Activated gamma-delta T cell treated with Interleukin-2 at 50 U/mL for 16 hours (primary cell): Measurements from ENCODE around the gene TCF7L2.

ENCODE experiments used
- DNase-seq: peaks from one replicate; pipeline ENCODE4 v3.0.0-alpha.2; 2020

The TCF7L2 gene

DNA sequence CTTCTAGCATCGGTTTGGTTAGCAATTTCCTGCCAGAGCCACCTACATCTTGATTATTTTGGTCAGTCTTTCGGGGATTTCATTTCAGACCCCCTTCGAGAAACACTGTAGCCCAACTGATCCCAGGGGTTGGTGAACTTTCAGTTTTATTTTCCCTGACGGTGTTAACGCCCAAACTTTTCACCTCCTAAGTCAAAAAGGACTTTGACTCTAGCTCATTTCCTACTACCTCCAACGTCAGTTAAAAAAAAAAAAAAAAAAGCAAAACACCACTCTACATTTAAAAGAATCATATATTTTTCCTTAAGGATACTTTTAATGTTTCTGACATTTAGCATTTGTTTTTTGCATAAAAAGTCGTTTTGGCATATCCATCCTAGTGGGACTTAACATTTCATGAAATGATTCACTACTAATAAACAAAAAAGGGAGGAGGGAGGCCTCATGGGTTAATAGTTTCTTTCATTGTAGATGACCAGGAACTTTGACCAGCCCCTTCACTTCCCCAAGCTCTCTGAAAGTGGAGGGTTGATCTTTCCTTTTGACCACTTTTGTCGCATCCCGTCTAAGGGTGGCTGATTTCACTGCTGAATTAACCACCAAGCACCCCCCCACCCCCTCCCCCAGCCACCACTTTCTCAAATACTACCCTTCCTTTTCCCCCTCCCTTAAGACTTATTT lies 764 bp upstream of the TCF7L2 start:
- no peak for DNase-seq

DNA sequence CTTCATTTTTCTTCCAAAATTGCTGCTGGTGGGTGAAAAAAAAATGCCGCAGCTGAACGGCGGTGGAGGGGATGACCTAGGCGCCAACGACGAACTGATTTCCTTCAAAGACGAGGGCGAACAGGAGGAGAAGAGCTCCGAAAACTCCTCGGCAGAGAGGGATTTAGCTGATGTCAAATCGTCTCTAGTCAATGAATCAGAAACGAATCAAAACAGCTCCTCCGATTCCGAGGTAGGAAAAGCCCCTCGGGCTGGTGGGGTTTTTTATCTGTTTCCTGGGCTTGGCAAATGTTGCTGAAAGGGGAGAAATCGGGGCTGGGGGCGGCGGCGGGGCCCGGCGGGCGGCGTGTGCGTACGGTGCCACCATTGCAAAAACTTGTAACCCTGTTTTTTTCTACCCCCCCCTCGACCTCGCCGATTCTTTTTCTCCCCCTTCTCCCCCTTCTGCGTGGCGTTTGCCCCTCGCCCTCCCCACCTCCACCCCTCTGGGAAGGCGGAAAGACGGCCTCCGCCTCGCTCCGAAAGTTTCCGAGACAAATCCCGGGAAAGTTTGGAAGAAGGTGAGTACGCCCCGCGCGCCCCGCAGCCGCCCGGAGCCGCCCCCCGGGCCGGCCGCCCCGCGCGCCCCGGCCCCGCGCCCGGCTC lies 789 bp downstream of the TCF7L2 start:
- DNase-seq, result no peak

DNA sequence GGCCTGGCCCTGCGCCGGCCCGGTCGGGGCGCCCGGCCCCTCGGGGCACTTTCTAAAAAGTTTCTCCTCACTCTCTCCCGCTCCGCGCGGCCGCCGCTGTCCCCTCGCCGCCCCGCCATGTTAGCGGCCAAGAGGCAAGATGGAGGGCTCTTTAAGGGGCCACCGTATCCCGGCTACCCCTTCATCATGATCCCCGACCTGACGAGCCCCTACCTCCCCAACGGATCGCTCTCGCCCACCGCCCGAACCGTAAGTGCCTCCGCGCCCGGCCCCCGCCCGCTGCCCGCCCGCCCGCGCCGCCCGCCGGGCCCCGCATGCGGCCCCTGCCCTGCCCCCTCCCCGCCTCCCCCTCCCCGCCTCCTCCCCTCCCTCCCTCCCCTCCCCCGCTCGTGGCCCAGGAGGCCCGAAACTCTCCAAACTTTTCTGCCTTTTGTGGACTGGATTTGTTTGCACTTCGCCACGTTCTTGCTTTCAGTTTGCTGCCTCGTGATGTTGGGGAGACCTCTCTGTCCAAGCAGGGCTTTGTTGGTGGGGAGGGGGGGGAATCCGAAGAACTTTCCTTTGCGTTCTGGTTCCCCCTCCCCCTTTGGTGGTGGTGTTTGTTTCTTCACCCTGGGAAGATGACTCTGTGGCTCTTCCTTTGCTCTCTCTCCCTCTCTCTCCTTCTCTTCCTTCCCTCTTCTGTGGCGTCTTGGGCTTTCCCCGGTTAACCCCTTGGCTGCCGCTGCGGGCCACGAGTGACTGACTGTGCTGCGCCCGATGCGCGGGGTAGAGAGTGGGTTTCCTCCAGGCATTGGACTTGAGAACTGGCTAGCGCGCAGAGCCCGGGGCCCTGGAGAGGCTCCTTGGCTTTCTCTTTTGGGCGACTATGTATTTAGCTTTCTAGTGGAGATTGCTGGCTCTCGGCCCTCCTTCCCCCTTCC lies 1.6 kb downstream of the TCF7L2 start:
- no peak for DNase-seq

DNA sequence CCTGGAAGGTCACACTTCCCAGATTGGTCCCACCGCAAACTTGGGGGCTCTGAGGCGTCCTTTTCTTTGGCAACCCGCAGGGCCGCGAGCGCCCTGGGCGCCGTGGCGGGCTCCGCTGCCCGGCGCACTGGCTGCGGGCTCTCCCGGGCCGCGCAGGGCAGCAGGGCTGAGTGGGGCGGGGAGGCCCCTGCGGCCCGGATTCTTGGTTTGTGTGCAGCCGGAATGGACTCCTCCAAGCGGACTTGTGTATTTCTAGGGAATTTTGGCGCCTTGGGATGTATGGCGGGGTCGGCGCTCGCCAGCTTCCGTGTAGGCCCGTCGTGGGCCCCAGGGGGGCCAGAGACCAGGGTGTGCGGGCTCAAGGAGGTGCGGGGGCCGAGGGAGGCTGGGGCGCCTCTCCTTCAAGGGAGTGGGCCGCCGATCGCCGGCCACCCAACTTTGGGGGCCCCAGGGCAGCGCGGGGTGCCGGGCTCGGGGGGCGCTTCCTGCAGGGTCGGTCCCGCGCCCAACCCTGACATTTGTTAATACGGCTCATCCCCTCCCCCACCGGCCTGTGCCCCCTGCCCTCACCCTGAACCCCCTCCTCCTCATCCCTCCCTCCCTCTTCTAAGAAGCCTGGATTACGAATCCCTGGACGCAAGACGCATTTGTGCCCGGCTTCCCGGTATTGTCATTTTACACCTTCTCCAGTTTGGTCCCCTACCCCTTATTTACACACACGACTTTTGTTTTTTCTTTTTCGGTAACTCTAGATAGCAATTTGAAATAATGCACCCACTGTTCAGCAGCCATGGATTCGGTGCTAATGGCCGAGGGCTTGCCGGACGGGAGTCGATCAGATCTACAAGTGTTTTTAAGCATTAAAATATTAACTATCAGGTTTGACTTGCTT lies 2.5 kb downstream of the TCF7L2 start:
- DNase-seq, result no peak

DNA sequence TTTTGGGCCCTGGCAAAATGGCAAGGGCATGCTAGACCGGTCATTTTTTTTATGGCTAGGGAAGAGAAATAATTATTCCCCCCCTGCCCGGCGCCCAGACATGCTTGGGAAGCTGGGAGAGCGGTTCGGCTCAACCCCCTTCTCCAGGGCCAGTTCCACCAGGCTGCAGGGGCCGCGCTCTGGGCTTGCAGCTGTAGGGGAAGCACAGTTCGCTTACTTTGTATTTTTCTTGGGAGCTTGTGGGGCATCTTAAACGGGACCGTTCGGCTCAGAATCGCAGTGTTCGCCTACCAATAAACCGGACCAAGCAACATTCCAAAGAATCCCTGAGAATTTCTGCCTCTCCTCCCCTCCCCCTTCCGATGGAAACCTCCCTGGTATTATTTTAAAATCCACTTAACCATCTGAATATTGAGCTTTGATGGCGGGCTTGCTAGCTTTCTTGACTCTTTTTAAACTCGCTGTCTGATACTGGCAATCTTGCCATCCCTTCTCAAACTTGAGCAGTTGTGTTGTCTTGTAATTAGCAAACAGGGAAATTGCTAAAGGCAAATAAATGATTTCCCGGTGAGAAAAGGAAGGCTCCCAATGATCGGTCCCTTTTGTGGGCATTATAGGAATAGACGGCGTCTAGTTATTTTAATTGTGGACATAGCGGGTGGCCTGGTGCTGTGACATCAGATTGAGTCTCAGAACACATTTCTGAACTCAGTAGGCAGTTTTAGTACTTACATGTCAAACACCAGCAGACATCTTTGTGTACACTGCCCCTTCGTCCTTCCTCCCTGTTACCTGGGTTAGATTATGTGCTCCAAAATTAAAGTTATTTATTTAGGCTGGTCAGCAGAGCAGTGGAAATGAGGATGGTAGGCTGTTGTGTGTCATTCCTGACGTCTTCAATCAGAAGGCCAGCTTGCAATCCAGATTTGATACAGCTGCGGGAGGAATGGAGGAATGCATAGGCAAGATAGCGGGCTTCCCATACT lies 3.4 kb downstream of the TCF7L2 start:
- no peak for DNase-seq

DNA sequence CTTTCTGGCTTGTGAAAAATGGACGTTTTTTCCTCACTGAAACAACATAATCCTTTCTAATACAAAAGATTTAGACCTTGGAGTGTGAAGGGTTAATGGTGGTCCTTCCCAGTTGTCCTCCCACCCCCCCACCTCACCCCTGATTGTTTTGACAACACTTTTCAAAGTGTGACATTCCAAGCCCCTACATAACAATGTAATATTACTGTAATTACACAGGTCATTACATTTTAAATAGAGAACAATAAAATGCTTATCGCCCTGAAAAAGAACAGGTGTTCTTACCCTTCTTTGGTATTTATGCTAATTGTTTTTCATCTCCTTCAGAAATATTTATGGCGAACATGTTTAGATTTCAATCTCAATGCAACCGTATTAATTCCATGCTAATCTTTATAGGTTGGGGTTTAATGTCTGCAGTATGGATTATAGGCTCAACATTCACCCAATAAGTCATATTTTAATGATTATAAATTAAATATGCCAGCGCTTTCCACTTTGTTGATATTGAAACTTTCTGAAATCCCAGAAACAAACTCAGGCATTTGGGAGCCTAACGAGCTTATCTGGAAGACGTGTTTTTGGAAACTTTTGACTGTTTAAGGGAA lies 5.0 kb downstream of the TCF7L2 start:
- DNase-seq, result no peak

DNA sequence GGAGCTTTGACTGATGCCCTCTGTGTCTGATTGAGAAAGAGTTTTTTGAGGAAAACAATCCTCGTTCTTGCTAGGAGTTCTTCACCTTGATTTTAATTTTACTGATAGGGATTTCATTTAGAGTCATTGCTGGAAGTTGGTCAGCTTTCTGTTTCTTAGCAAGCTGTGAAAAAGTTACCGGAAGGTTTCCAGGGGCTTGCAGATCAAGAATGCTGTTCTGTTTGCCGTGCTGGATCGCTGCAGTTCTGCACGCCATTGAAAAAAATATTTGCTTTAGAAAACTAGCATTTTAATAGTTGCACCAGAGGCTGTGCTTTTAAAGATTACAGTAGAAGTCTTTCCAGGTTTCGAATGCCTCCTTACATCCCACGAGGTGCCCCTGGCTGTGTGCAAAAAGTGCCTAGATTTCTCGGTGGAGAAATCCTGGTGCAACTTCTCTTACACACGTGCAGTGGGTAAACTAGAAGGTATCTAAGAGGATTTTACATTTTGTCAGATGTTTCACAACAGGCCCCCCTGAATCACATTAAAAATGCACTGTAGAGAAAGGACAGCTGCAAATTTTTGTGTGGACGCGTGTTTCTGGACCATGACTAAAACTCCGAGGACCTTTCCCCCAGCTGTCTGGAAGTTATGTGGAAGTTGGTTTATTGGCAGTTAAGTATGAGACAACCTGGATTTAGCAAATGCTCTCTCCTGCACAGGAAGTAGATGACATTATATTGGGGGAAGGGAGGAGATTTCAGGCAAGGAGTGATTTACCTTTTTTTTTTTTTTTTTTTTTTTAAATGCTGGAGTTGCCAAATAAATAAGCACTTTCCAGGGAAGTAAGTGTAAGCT lies 5.8 kb downstream of the TCF7L2 start:
- no peak for DNase-seq

DNA sequence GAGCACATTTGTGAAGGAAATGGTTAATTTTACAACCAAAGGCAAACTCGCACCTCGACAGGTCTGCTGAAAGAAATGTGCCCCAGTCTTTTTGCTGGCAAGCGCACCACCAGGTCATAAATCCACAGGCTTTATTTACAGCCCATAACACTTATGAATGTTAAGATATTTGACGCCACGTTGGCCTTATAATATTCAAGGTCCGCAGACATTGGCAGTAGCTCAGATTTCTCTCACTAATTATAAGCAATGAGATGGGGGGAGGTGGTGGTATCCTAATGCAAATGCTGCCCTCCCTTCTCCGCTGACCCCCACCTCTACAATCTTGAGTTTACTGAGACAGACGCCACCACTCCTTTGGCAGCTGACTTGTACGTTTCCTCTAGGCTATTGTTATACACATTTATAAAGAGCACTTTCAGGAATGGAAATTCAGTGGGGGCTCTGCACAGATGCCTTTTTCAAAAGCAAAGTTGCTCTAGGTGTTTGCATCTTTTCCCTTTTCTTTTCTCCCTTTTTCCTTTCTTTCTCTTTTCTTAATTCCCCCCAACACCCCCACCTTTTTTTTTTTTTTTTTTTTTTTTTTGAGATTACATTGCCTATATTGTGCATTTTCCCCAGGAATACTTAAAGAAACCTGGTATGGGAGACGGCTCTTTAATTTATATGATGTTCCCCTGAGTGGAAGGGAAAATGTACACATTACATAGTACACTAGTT lies 6.7 kb downstream of the TCF7L2 start:
- DNase-seq, result no peak

DNA sequence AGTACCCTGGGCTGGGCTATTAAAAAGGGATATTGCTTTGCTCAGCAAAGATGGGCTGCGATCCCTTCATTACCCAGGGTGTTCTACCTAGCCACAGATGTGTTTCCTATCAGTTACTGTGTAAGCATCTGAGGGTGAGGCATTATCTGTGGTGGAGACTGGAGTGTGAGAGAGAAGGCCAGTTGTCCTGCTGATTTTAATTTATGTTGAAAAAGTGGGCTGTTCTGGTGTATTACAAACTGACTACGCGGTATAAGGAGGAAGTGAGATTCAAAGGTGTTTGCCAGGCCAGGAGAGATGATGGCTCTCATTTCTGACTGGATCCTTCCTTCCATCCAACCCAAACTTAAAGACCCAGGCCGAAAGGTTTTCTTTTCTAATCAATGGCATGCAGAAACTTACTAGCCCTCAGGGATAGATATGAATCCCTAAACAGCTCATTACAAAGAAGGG lies 7.6 kb downstream of the TCF7L2 start:
- DNase-seq, result no peak

DNA sequence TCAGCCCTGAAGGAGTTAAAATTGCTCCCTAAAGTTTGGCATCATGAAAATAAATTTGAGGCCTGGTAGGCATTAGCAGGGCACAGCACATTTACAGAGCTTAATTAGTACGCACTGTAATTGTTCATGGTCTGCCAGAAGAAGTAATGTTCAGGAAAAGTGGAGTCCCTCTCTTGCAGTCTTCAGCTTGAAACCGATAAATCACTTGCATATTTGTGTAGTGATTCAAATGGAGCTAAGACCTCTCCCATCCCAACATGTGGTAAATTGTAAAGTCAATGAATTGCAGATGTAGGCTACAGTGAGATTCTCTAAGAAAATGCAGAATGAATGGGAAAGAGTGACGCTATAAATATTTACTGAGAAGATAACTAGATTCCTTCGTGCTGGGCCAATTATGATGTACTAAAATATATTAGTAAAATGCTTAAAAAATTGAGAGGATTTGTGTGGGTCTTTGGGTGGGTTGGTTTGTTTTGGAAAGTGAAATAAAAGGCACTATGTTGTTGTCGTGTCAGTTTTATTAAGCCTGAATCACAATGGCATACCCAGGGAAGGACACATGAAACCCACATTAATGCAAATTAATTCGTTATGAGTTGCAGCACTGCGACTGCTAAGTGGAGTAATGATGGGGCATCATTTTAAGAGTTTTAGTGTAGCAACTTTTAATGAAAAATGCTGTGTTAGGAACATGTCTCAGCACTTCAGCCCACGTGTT lies 8.4 kb downstream of the TCF7L2 start:
- DNase-seq, result no peak

DNA sequence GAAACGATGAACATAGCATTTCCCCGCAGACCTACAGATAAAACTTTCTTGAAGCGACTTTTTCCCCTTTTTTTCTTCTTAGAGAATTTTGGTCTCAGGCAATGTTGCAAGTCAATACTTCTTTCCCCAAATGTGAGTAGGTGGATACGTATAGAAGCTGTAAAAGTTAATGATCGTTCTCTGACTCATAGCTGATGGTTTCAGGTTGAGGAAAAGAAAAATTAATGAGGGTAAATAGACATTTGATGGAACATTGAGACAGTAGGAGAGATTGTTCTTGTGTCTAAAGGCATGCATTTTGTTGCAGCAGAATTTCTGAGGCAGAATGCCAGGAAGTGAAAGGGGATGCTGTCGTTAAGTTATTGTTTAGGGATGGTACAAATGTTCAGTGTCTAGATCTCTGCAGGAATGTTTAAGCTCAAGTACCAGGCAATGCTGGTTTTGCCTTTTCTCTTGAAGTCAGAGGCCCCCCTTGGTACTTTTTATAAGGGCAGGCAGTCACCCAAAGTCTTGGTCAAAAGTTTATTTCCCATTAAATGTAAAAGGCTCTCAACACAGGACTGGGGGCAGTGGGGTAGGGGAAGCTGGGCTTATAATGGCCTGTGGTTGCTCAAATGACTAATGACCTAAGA lies 9.3 kb downstream of the TCF7L2 start:
- no peak for DNase-seq

DNA sequence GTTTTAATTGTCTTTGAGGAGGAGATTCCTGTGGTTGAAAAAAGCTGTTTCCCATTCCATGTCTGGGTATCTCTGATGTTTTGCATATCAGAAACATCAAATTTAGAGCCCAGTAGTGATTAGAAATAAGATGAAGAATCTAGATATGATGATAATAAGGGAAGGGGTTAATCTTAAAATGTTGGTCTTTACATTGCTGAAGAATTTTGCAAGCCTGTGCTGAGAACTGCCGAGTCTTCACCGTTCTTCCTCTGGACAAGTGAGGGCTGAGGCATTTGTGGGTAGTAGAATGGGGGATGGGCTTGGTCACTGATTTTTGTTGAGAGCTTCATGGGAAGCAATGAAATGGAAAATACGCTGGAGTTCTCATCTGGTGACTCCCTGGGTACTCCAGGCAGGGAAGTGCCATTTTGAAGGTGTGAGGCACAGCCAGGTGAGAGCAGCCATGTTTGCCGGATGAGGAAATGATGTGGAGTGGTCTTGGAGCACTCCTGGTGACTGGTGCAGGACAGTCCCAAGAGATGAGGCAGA lies 10.2 kb downstream of the TCF7L2 start:
- no peak for DNase-seq

DNA sequence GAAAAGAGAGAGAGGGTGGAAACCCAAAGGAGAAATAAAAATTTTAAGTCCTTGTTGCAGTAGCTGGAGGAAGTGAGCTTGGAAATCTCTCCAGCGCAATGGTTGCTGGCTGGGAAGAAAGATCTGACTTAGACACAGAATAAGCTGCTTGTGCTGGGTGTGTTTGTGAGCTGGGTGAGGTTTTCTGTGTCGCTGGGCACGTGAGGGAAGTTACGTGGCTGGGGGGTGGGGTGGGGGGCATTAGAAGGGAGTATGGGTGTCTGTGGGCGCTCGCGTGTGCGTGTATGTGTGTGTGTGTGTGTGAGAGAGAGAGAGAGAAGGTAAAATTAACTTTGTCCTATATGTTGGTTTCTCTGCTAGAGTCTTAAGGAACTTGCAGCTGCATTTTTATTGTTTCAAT lies 11.6 kb downstream of the TCF7L2 start:
- no peak for DNase-seq

DNA sequence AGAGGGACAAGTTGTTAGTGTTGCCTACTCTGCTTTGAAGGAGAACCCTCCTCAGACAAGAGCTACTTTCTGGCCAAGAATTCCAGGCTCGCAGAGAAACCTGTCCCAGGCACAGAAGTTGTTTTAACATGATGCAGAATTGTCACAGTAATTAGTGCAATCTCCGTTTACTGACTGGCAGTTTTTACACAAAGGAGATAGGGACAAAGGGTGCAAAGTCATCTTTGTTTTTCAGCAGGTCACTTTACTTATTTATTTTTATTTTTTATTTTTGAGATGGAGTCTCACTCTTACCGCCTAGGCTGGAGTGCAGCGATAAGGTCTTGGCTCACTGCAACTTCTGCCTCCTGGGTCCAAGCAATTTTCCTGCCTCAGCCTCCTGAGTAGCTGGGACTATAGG lies 12.3 kb downstream of the TCF7L2 start:
- DNase-seq, result no peak

DNA sequence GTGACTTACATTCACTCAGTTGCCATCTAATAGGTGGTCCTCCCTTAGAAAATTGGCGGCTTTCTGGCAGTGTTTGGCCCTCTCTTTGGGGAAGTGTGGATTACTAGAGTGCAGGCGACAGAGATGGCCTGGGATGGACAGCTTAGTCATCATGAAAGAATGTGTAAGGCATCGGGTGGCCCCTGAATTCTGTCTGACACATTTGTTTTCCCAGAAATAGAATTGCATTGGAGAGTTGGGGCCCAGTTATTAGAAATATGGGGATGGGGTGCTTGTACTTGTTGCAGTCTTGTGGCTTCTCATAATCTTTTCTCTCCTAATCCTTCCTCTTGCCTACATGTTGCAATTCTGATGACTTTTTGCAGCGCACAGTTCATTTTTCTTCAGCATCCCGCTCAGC lies 13.8 kb downstream of the TCF7L2 start:
- DNase-seq, result no peak

DNA sequence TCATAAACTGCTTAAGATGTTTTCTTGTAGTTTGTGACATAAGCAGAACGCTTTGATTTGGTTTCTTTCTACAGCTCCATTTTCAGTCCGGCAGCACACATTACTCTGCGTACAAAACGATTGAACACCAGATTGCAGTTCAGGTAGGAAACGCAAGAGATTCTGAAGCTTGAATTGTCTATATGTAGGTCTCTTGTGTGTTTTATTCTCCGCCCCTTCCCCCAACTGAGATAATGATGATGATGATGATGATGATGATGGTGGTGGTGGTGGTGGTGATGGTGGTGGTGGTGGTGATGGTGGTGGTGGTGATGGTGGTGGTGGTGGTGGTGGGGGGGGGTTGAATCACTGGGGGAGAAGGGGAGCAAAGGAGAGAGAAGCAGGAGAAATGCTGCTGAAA lies 14.4 kb downstream of the TCF7L2 start:
- DNase-seq, result no peak

DNA sequence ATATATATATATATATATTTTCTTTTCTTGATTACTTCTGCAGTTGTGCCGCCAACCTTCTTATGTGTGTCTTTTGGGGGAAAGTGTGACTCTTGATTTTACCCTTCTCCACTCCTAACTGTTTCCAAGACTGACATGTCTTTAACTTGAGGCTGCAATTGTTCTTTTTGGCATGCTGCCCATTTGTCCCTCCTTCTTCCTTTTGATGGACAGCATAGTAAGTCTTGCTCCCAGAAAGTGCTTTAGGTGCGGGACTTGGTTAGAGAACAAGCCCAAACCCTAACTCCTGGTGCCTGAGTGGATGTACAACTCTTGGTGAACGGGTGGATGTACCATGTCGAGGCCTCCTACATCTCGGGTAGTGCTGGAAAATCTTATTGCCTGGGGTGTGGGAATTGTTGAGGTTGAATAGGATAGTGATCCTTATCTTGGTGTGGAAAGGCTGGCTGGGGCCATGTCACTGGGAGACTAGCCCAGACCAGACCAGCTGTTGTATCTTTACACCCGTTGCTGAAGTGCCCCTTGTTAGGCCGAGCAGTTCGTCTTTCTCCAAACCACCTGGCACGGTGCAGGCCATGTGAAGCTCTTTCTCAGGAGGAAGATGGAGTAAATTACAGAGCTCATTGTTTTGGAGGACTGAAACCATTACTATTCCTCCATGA lies 16.3 kb downstream of the TCF7L2 start:
- no peak for DNase-seq
